GM18951 (cell line): ENCODE results near the gene NEK1.
"Not testable (repeated sequence)": the region's sequence is repeated elsewhere in the genome, so short reads cannot be mapped to it uniquely, and the experiment has no call there.

Experiments
- POLR2A ChIP-seq: IDR thresholded peaks from 4 replicates; pipeline ENCODE4 v1.6.1; 2011; ENCODE audit warnings: mild to moderate bottlenecking; ENCODE audit not compliant: insufficient read length, insufficient read depth; ENCODE audit errors: extremely low read depth
- in situ Hi-C: fragments of 300-500 bp; cut with MboI; formaldehyde crosslinking; loops from one replicate; pipeline ENCODE4 v1.12.0; 2022; ENCODE audit warnings: low sequenced_read_pairs, mixed read lengths, inconsistent platforms; ENCODE audit not compliant: unreplicated experiment

NEK1 gene

GRCh38 chr4:169567916-169568315 is 44.5 kb downstream of the NEK1 start:
- in situ Hi-C loops = no loop called here

DNA sequence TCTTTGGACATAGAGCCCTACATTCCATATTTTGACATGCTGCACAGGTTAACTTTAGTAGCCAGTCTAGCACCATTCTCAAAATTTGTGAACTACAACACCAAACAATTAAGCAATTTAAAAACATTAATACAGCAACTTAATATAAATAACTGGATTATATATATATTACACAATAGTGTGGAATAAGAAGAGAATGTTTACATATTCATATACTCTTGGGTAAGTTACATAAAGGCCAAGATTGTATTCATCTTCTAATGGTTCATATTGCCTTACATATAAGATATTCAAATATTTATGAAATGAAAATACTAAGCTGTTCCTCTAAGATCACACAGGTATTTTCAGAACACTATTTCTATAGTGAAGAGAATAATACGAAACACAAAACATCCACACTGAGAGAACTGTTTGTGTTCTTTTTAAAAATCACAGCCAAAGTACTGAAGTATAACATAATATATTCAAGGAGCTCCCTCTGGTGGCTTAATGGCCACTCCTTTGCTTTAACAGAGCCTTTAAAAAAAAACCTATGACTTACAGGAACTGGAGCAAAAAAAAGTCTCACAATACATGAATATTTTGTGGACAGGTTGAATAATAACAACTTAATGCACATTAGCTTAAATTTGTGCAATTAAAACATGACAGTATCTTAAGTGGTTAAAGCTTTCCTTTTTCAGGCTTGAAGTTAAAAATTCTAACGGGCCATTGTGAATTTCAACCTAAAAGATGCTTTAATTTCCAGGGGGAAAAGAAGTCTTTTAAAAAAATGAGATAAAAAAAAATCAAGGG is 46.2 kb downstream of the NEK1 start:
- no peak for TF ChIP-seq POLR2A
- in situ Hi-C loops = no loop called here

More at GRCh38 chr4:169567916-169568315, 44.5 kb downstream of the NEK1 start:
- no peak for TF ChIP-seq POLR2A

GRCh38 chr4:169565606-169566005 is 46.8 kb downstream of the NEK1 start:
- in situ Hi-C loops = no loop called here
- no peak for TF ChIP-seq POLR2A

GRCh38 chr4:169557061-169557636 is 55.2 kb downstream of the NEK1 start:
- TF ChIP-seq POLR2A = no peak
- in situ Hi-C loops = no loop called here

GRCh38 chr4:169546548-169546947 is 65.8 kb downstream of the NEK1 start:
- in situ Hi-C loops = not testable (repeated sequence)

GRCh38 chr4:169540774-169541173 is 71.6 kb downstream of the NEK1 start:
- no peak for TF ChIP-seq POLR2A
- in situ Hi-C loops = no loop called here

GRCh38 chr4:169530048-169530447 is 82.3 kb downstream of the NEK1 start:
- TF ChIP-seq POLR2A = no peak
- in situ Hi-C loops = no loop called here

DNA sequence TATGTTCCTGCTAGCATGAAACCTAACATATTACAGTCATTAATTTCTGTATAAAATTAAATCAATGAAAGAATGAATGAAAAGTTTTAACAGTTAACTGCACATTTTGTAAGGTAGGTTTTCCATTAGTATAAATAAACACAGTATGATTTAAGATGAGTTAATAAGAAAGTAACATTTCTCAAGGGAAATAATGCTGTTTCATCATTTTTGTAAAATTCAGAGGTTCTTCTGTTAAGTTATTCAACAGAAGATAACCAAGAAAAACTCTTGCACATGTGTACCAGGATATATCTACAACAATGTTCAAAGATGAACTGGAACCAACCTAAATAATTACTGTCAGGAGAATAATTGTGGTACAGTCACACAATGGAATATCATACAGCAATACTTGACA is 88.6 kb downstream of the NEK1 start:
- in situ Hi-C loops = no loop called here
- no peak for TF ChIP-seq POLR2A

DNA sequence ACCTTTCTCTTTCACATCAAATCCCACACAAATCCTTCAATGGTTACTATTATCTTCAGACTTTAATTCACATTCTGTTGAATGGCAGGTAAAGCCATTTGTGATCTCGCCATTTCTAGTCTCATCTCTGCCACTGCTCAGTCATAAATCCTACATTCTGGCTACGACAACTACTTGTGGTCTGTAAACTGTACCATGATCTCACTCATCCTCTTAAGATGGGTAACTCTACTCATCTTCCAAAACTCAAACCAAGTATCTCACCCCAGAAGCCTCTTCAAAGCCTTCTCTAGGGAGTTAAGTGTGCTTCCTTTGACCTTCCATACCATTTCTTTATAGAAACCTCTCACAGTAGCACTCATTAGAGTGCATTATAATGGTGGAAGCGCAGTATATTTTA is 101.8 kb downstream of the NEK1 start:
- in situ Hi-C loops = no loop called here
- no peak for TF ChIP-seq POLR2A

DNA sequence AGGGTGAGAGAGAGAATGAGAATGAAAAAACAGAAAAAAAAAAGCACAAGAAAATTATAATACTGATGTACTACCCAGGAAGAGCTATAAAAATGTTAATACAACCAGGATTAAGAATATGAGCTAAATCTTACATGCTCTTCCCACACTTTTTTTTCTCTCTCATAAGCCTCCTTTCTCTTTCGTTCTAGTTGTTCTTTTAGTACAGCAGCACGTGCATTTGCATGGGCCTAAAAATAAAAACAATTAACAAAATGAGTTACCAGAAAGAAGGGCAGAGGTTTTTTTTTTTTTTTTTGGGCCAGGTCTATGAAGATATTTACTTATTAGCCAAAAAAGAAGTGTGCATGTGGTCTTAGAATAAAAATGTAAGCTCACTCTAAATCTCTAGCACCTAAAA is 105.5 kb downstream of the NEK1 start:
- no peak for TF ChIP-seq POLR2A
- in situ Hi-C loops = no loop called here

GRCh38 chr4:169499907-169500306 is 112.5 kb downstream of the NEK1 start:
- in situ Hi-C loops = loop anchor here (25.0 kb wide), 2 partner anchors 988 to 1313 kb away; no protein-coding TSS in a partner anchor

GRCh38 chr4:169494234-169494633 is 118.1 kb downstream of the NEK1 start:
- in situ Hi-C loops = loop anchor here (25.0 kb wide), 2 partner anchors 982 to 1307 kb away; no protein-coding TSS in a partner anchor

DNA sequence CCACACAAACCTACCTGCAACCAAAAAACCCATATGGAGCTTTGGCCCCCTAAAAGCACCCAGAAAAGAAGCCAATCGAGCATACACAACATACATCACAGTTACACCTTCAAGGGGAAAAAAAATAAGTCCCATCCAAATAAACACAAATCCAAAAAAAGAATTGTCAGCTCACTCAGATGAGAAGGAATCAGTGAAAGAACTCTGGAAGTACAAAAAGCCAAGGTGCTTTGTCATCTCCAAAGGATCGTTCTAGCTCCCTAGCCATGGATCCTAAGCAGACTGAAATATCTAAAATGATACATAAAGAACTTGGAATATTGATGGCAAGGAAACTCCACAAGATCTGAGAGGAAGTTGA is 119.2 kb downstream of the NEK1 start:
- in situ Hi-C loops = loop anchor here (25.0 kb wide), 2 partner anchors 981 to 1306 kb away; no protein-coding TSS in a partner anchor
- no peak for TF ChIP-seq POLR2A

- in situ Hi-C loops = loop anchor here (25.0 kb wide), 2 partner anchors 980 to 1305 kb away; no protein-coding TSS in a partner anchor
- TF ChIP-seq POLR2A = no peak
Measured at GRCh38 chr4:169492436-169493163, 119.8 kb downstream of the NEK1 start.
